Uterus (tissue), 2 donors: ENCODE data around the gene SNX8.
A peak's percentile ranks its signal among the peaks of the same experiment; 100 is the strongest.

Source experiments
- POLR2A ChIP-seq, 2 donors: fragments of 450-650 bp; IDR thresholded peaks; one replicate each; pipeline ENCODE4 v1.6.1; 2016; ENCODE audit warnings: antibody characterized with exemption in 2 of 2, mild to moderate bottlenecking in 1 of 2, moderate library complexity in 1 of 2
- TF ChIP-seq, protein P1 (sequence below), 4 experiments: fragments of 200-600 bp in 2 of 4; fragments of 450-650 bp in 2 of 4; sonication (generic) in 2 of 4; IDR thresholded peaks; one replicate each; pipeline ENCODE4 v1.5.1; 2016 to 2019; ENCODE audit warnings: antibody characterized with exemption in 4 of 4, mild to moderate bottlenecking in 2 of 4, moderate library complexity in 1 of 4

DNA sequence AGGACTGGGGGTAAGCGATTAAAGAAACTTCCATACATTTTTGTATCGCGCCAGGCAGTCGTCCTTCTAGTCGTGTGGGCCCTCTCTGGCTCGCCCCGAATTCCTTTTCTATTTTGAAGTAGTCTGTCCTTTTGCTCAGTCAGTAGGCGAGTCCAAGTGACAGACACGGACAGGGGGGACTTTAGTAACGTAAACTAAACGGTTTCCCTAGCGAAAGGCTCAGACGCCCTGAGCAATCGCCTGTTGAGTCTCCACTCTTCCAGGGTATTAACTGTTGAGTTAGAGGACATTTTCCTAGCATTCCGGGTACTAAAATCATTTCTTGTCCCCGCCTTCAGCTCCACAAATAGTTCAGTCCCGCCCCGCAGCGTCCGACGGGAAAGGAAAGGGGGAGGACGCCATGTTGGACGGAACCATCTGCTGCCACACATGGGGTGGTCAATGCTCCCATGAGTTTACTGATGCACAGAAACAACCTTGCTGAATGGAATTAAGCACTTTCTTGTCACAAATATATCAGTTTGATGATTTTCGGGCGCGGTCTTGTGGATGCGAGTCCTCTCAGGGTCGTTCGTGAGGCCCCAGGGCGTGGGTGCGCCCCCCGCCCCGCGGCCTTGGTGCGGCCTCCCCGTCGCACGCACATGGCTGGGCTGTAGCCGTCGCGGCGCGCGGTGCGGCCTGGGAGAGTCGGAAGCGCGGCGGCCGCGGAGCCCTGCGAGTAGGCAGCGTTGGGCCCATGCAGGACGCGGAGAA, 40.1 kb upstream of the SNX8 start, which contains the start of gene EIF3B:
- TF ChIP-seq POLR2A (IDR thresholded peaks at IDR 0.05): peak in 1 of 2 donors; percentile 2
- TF ChIP-seq, protein P1, sequence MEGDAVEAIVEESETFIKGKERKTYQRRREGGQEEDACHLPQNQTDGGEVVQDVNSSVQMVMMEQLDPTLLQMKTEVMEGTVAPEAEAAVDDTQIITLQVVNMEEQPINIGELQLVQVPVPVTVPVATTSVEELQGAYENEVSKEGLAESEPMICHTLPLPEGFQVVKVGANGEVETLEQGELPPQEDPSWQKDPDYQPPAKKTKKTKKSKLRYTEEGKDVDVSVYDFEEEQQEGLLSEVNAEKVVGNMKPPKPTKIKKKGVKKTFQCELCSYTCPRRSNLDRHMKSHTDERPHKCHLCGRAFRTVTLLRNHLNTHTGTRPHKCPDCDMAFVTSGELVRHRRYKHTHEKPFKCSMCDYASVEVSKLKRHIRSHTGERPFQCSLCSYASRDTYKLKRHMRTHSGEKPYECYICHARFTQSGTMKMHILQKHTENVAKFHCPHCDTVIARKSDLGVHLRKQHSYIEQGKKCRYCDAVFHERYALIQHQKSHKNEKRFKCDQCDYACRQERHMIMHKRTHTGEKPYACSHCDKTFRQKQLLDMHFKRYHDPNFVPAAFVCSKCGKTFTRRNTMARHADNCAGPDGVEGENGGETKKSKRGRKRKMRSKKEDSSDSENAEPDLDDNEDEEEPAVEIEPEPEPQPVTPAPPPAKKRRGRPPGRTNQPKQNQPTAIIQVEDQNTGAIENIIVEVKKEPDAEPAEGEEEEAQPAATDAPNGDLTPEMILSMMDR (IDR thresholded peaks at IDR 0.05): peak in 2 of 4 experiments; percentile 8 to 31
